GM12864 (cell line): ENCODE results near the gene PARD6A.

ENCODE experiments used
- DNase-seq: peaks from one replicate; pipeline ENCODE4 v3.0.0-alpha.2; 2011; ENCODE audit warnings: low read depth
- H3K4me3 ChIP-seq: 2 replicates; pipeline ENCODE4 v1.5.1; 2011; ENCODE audit warnings: mild to moderate bottlenecking, low read depth, low read length, control low read depth
- TF ChIP-seq, protein P1 (sequence below): IDR thresholded peaks from 2 replicates; pipeline ENCODE4 v1.5.1; 2011; ENCODE audit warnings: low read depth, mild to moderate bottlenecking, moderate library complexity, low read length, control low read depth, inconsistent platforms; ENCODE audit errors: missing control alignments

PARD6A gene

DNA sequence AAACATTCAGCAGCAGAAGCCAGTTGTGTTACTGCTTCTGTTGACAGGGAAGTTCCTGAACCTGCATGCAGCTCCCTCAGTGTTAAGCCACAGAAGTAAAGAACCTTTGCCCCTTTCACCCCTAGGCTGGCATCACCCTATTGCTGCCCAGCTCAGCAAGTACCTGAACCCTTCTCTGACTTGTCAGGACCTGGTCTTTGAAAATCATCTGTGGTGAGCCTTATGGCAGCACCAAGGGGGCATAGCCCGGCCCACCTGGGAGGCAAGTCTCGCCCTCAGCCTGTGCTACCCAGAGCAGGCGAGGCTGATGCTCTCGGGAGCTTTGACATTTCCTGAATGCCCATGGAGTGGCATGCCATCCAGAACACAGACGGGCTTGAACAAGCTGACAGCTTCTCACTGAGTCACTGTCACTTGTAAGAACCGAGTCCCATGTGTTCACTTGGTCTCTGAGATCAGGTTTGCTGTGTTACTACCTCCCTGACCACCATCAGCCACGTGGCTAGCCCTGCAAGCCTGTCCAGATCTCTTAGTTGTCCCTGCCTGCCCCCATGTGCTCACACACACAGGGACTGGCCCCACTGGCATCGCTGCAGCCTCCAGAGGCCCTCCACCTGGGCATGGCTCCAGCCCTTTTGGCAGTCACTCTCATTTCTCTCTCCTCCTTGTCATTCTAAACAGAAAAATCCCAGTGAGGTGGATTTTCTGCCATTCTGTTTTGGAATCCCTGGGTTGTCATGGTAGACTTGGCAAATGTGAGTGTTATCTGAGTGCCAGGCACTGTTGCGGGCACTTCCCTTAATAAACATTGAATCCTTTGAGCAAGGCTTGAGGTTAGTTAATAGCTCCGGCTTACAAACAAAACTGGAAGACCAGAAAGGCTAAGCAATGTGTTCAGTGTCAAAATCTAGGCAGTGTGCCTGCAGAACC, 18.7 kb upstream of the PARD6A start:
- no peak overlapping the region for H3K4me3 ChIP-seq
- no peak for DNase-seq
- TF ChIP-seq, protein P1, sequence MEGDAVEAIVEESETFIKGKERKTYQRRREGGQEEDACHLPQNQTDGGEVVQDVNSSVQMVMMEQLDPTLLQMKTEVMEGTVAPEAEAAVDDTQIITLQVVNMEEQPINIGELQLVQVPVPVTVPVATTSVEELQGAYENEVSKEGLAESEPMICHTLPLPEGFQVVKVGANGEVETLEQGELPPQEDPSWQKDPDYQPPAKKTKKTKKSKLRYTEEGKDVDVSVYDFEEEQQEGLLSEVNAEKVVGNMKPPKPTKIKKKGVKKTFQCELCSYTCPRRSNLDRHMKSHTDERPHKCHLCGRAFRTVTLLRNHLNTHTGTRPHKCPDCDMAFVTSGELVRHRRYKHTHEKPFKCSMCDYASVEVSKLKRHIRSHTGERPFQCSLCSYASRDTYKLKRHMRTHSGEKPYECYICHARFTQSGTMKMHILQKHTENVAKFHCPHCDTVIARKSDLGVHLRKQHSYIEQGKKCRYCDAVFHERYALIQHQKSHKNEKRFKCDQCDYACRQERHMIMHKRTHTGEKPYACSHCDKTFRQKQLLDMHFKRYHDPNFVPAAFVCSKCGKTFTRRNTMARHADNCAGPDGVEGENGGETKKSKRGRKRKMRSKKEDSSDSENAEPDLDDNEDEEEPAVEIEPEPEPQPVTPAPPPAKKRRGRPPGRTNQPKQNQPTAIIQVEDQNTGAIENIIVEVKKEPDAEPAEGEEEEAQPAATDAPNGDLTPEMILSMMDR: no peak

DNA sequence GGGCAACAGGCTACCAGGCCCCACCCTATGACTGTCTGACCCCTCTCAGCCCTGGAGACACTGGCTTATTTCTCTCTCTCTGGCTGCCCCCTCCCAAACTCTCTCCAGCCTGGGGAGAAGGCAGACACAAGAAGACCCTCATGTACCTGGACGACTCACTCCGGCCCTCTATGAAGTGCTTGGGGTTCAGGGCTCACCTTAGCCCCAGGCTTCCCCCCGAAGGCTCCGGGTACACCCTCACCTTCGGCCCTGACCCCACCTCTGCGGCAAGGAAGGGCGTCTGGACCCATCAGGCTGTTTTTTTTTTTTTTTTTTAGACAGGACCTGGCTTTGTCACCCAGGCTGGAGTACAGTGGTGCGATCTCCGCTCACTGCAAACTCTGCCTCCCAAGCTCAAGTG, 16.7 kb upstream of the PARD6A start:
- TF ChIP-seq, protein P1: no peak
- DNase-seq: no peak
- no peak overlapping the region for H3K4me3 ChIP-seq

DNA sequence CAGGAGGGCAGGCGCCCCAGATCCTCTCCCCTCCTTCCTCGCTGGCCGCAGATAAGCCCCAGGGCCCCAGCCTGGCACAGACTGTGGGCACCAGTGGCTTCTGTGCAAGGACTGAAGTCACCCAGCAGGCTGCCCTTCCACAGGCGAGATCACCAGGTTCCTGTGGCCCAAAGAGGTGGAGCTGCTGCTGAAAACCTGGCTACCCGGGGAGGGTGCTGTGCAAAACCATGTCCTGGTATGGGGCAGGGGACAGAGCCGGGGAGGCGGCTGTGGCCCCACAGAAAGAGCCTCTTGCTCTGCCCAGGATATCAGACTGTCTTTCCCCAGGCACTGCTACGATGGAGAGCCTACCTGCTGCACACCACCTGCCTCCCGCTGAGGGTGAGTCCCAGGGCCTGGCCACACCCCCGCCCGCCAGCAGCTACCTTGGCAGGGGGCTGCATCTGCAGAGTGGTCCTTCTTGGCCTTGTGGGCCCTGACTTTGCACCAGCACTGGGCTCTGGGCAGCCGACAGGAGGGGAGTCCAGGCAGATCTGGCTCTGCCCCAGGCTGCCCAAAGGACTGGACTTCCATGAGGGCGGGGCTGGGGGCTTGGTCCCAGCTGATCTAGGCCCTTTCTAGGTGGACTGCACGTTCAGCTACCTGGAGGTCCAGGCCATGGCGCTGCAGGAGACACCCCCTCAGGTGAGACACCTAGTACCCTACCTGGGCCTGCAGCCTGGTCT, 15.2 kb upstream of the PARD6A start:
- peak overlapping the region; percentile 75 for H3K4me3 ChIP-seq
- no peak for DNase-seq
- TF ChIP-seq, protein P1: no peak

DNA sequence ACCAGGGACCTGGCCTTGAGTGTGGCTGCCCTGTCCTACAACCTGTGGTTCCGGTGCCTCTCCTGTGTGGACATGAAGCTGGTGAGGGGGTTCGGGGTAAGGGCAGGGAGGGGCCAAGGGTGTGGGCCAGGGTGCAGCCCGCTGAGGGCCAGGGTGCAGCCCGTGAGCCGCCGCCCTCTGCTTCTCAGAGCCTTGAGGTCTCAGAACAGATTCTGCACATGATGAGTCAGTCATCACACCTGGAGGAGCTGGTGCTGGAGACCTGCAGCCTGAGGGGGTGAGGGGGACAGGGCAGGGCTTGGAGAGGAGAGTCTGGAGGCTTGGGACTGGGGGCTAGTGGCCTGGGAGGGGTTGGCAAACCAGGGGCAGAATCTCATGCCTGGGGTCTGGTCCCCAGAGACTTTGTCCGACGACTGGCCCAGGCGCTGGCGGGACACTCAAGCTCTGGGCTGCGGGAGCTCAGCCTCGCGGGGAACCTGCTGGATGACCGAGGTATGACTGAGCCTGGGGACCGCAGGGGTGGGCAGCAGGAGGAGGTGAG, 13.6 kb upstream of the PARD6A start:
- no peak for DNase-seq
- TF ChIP-seq, protein P1: no peak
- H3K4me3 ChIP-seq: no peak overlapping the region

DNA sequence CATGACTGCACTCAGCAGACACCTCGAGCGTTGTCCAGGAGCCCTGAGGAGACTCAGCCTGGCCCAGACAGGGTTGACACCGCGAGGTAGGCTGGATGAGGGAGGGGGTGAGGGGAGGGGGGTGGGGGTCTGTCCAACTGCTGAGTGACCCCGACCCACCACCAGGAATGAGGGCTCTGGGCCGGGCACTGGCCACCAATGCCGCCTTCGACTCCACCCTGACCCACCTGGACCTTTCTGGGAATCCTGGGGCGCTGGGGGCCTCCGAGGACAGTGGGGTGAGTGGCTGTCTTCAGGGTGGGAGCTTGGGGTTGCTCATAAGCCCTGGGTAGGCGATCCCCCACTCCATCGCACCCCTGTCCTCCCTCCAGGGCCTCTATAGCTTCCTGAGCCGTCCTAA, 13.1 kb upstream of the PARD6A start:
- no peak for DNase-seq
- no peak overlapping the region for H3K4me3 ChIP-seq
- TF ChIP-seq, protein P1: no peak

DNA sequence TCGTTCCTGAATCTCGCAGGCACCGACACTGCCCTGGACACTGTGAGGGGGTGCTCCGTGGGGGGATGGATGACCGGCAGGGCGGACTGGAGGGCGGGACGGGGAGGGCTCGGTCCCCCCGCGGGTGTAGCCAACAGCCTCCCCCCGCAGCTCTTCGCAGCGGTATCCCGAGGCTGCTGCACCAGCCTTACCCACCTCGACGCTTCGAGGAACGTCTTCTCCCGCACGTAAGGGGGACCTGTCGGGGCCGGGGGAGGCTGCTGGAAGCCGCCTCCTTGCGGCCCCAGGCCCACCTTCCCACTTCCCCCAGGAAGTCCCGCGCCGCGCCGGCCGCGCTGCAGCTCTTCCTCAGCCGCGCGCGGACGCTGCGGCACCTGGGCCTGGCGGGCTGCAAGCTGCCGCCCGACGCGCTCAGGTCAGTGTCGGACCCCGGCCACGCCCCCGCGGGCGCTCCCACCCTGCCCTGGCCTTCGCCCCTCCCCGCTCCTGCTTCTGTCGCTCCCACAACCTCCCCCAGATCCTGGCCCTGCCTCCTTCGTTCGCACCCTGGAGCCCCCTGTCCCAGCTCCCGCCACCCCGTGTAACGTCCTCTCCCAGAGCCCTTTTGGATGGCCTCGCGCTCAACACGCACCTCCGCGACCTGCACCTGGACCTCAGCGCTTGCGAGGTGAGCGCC, 12.5 kb upstream of the PARD6A start:
- H3K4me3 ChIP-seq: no peak overlapping the region
- no peak for DNase-seq
- TF ChIP-seq, protein P1: no peak
